ENCODE results near the gene TCF19.

Gene TCF19, protein sequence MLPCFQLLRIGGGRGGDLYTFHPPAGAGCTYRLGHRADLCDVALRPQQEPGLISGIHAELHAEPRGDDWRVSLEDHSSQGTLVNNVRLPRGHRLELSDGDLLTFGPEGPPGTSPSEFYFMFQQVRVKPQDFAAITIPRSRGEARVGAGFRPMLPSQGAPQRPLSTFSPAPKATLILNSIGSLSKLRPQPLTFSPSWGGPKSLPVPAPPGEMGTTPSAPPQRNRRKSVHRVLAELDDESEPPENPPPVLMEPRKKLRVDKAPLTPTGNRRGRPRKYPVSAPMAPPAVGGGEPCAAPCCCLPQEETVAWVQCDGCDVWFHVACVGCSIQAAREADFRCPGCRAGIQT

DNA sequence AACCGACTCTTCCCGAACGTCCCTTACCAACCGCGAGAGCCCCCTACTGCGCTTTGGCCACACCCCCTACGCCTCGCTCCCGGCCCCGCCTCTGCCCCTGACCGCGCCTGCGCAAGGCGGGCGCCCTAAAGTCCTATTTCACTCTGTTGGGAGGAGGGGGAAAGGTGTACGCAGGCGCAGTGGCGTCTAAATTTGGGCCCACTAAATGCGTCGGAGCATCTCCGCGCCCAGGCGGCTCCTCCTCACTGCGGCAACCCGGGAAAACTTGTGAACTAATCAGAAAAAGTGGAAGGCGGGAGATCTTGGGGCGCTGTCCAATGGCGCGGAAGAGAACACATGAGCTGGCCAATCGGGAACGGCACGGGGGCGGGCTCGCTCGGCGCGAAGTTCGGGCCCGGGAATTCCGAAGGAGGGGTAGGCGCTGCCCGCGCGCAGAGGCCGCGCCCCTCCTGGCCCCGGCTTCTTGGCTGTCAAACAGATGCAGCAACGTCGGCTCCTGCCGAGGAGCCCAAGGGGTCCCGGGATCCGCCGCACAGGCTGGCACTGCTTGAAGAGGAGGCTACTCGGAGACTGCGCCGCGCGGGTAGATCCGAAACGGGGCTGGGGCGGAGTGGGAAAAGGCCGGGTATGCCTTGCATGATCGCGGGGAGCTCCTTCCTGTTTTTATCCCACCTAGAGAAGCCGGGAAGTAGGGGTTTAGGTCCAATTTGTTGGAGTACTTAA lies at the start of gene TCF19:
Gene TCF19, plus strand, starts transcription at position 450 of the 723 bp plus-strand sequence. CDS start 881 bp downstream, outside the sequence.
- DNase-seq = peak; percentile 99

DNA sequence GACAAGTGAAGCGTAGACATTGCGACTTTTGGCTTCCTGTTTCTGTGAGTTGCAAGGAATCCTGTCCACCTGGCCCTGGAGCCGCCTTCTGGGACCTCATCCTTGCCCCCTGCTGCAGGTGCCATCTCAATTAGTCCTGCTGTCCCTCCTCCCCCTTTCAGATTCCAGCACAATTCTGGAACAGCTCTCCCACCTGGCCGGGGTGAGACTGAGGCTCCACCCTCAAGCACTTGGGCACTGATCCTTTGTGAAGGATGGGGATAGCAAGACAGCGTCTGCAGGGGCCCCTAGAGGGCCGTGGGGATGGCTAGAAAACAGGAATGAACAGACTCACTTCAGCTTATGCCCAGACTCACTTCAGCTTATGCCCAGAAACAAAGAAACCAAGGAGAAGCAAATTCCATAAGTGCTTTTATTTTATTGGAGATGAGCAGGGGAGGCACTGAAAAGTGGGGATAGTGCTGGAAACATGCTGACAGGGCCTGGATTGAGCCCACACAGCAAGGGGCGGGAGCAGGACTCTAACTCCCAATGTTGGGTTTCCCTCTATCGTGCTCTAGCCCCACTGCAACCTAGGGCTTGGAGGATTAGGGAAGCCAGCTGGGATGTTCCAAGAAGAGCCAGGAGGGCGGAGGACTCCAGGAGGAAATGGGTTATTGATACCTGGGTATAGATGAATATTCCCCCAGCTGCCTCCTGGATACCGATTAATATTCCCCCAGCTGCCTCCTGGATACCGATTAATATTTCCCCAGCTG lies 47.4 kb upstream of the TCF19 start:
- no peak for DNase-seq

DNA sequence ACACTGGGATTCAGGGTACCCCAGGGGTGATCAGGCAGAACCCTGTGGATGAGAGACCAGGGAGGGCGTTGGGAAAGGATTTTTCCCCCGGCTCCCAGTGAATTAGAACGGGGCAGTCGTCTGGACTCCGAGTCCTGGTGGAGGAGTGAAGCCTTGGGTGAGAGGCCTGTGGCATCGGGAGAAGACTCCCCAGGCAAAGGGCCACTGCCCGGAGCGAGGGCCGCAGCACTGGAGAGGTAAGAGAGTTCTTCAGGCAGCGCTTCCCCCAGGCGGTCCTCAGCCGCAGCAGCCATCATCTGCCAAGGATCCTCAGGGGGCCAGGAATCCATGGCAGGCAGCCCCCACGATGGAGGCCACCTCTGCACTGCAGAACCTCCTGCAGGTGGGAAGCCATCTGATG lies 46.7 kb upstream of the TCF19 start:
- DNase-seq = no peak

DNA sequence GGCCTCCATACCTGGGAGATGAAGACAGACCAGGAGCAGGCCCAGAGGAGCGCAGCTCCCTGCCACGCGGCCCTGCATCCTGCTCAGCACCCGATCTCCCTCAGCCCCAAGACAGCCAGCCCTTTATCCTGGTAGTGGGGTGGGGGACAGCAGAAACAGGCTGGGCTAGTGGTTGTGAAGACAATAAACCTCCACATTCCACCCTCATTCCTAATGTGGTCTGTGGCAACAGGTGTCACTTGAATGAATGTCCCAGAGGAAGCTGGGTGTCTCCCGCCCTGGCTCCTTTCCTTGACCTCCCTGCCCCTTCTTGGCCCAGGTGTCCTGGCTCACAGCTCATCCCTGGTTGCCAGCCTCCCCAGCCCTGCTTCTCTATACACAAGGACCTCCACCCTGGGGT lies 45.9 kb upstream of the TCF19 start, which contains the start of gene C6orf15:
Gene C6orf15, minus strand, starts transcription at position 98 of the 400 bp plus-strand sequence. Its CDS starts 20 bp downstream, at position 78.
- no peak for DNase-seq

DNA sequence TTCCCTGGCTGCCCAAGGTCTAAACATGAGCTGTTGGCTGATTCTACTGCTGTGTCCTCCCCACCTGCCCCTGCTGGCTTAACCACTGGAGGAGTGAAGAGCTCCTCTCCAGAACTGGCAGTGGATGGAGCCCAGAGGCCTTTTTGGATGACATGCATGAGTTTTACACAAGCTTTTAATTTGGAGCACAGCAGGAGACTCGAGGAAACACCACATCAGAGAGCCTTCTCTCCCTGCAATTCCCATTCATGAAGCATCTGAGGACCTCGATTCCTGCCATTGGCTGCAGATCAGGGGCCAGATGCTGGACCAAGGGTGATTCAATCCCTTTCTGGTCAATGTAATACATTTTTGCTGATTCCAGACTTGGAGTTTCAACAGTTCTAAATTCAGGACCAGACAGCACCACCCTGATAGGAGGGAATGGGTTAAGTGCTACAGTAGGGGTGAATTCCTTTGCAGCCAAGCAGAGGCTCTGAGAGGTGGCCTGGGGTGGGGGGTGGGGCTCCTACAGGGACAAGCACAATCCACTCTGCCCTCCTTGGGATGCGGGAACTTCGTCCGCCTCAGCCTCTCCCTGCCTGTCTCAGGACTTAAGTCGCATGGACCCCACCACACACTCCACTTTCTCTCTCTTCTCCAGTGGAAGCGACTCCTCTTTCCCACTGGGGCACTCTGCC lies 44.4 kb upstream of the TCF19 start:
- DNase-seq = peak in 1 of 2 experiments; percentile 36

DNA sequence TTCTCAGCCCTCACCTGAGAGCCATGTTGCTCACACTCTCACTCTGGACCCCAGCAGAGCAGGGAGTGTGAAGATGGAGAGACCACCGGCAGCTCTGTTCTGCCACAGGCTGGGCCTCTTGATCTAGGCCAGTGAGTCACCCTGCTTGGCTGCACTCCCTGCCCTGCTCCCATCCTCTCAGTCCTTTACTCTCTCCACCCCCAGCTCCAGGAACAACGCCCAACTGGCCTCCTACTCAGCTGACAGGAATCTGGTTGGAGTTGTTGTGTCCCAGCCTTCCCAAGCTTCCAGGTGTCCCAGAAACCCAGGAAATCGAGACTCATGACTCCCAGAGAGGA lies 43.9 kb upstream of the TCF19 start, which contains the start of gene PSORS1C1:
Gene PSORS1C1, plus strand, starts transcription at position 260 of the 338 bp plus-strand sequence. CDS start 14,833 bp downstream, outside the sequence.
- peak in 1 of 2 experiments; percentile 49 for DNase-seq

DNA sequence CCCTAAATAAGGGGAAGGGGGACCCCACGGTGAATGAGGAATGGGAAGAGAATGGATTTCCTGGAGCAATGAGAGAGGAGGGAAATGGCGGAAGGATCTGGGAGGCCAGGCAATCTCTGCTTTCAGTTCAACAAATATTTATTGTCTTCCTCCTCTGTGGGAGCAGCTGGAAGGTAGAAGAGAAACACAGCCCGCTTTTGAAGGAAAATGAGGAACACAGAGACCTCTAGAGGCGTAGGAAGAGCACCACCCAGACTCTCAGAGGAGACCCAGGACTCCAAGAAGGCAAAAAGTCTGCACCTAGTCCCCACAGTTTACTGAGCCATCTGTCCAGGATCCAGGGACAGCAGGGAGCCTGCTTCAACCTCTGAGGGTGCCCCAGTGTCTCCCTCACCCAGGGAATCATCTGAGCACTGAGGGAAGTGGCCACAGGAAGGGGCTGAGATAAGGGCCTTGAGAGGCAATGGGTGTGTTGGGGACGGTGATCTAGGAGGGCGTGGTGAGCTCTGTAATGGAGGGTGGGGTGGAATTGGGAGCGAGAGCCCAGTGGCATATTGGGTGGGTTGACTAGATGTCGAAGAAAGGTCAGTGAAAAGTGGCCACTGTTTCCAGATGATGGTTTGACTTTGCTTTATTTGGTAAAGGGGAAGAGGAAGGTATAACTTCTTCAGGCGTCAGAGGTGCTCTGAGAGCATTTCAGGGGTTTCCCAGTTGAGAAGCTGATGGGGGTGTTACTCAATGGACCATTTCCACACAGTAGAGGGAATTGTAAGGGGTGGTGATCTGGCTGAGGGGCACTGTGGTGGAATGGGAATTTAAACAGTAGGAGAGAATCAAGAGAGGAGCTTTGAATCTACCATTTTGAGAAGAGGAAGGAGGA lies 43.2 kb upstream of the TCF19 start:
- no peak for DNase-seq

DNA sequence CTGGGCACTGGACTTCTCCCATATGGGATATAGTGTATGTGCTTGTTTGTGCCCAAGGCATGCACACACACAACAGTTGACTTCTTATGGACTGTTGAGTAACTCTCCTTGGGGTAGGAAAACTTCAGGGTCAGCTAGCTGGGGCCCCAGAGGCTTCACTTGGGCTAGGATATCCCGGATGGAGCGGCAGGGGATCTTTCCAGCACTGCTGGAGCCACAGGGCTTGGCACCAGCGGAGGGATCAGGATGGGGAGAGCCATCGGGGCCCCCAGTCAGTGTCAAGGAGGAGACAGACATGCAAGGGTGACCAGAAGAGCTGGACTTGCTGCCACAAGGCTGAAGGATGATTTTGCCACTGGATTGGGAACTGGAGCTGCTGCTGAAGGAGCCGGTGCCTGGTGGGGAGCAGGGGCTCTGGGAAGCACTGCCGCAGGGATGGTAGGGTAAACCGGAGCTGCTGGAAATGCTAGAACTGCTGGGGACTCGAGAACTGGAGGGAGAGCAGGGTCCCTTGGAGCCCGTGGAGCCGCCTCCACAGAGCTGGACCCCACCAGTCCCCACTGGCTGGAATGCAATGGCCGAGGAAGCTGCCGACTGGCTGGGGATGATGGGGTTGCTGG lies 42.3 kb upstream of the TCF19 start:
- no peak for DNase-seq

DNA sequence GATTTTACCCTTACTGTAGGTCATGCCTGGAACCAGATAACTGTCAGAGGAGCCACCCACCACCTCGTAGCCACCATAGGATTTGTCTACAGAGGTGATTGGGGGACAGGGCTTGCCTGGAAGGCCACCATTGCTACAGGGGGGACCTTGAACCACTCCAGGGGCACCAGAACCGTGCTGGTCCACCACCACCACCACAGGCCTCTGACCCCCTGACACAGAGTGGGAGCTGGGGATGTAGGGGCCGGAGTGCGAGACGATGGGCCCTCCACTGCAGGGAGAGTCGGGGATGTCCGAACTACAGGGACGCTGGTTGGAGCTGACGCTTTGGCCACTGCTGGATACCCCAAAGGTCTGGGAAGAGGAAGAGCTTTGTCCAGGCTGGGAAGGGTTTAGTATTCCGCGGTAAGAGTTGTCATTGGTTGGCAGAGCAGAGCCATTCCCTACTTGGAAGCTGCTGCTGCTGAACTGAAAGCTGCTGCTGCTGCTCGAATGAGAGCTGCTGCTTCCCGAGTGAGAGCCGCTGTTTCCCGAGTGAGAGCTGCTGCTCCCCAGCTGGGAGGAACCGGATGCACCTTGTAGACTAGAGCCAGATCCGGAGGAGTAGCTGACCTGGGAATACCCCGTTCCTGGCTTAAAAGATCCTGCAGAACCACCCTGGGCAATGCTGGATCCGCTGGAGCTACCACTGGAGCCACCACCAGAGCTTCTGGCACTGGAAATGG lies 41.6 kb upstream of the TCF19 start:
- no peak for DNase-seq

DNA sequence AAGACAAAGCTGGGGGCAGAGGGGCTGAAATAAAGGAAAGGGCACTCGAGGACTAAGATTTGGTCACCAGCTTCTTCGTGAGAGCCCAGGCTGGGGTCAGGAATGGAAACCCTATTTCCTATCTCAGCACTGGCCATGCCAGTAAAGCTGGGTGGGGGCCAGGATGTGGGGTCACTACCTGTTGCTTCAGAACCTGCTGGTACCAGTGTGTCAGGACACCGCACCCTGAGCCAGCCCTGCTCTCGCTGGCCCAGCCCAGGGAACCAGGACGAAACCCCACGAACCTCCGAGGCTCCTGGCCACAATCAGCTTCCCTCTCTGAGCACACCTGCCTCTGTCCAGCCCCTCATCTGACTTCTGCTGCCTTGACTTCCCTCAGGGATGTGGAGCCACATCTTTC lies 40.2 kb upstream of the TCF19 start:
- DNase-seq = no peak

DNA sequence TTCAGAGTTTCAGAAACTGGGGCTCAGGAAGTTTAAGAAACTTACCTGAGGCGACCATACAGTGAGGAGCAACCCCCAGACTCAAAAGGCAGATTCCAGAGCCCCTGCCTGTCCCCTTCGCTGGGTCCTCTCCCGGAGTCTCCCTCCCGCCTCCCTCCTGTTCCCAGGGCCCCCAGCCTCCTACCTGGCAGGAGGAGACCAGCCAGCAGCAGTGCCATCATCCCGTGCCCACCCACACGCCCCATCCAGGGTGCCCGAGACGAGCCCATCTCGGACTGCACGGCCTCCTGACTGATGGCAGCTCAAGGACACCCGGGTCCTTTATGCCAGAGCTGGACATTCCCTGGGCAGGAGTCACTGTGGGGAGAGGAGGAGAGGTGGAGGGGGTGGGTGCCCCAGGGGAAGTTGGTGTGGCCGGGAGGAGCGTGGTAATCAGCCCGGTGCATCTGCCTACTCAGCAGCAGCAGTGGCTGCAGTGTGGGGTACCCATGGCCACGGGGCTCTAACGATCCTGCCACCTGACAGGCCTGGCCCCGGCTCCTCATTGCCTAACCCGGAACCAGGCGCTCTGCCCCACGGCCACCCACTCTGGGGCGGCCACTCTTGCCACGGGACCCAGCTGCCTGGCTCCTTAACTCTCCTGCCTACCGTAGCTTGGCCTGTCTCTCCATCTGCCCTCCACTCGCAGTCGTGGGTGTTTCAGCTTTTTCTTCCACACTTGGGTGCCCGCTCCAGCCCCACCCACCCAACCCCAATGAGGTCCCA lies 38.1 kb upstream of the TCF19 start, which contains the start of gene CDSN:
Gene CDSN, minus strand, starts transcription at position 296 of the 765 bp plus-strand sequence. Its CDS starts 27 bp downstream, at position 269.
- DNase-seq = no peak

DNA sequence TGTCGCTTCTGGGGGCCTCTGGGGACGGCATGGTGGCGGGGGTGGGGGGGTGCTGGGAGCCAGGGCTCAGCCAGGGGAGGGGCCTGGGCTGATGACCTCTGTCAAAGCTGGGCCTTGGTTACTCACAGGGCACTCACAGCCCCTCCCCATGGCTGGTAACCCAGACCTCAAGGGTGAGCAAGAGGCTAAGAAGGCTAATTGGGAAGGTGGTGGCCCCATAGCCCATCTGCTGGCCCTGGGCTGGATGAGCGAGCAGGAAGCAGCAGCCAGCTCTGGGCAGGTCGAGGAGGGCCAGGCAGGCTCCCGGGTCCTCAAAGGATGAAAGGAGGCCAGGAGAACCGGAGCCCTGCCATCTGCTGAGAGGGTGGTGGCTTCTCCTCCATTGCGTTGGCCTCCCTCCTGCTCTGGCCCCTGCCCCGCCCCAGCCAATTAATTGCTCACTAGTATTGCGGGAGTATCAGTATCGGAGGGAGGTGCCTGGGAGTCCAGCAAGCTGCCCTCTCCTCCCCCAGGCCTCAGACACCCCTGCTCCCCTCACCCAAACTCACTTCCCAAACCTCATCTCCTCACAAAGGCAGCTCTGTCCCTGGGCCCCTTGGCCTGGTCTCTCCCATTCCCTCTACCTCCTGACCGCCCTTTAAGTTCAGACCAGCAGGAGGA lies 37.1 kb upstream of the TCF19 start:
- DNase-seq = no peak

DNA sequence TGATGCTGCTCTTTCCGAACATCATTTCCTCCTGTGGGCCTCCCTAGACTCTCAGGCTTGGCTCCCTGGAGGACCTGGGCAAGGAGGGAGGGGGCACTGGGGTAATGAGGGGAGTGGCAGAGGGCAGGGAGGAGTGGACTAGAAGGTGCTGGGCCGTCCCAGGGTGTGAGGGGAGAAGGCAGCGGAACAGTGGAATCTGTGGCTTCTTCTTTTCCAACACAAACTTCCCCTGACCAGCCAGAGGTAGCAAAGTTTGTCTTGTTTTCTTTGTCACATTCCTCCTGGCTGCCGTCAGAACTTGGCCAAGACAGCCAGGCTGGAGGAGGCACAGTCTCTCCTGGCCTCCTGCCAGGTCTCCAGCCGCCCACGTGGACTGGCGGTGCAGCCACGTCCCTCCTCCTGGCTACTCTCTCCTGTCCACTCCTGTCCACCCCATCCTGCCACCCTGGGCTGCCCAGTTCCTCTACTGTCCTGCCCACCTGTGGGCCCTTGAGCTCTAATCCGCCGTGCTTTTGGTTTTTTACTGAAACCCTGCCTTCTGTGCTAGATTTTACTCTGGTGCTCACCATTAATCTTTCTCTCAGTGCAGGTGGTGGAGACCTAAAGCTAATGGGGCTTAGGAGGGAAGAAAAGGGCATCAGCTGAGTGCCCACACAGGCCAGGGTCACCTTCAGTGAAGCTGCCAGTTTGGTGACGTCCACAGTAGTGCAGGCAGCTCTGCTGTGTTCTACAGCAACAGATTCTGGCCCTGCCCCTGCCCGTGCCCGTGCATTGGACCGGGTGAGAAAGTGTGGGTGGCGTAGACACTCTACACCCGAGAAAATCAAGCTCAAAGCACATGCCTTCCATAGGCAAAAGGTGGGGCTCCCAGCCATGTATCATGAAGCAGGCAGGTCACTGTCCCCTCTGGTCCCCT lies 35.3 kb upstream of the TCF19 start:
- no peak for DNase-seq

DNA sequence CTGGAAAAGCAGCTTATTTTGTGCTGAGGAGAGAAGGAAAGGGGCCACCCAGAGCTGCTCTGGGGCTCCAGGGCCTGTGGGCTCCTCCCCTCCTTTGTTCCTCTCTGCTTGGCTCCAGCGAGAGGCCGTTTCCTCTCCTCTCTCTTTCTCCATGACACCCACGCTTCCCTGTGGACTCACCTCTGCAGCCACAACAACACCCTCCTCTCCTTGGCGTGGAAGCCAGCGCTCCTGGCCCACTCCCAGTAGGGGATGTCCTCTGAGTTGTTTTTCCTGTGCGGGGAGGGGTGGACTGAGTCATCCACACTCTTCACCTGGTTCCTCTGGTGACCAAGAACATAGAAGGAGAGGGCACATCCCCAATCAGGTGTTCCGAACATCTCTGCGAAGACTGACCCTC lies 33.2 kb upstream of the TCF19 start:
- no peak for DNase-seq

DNA sequence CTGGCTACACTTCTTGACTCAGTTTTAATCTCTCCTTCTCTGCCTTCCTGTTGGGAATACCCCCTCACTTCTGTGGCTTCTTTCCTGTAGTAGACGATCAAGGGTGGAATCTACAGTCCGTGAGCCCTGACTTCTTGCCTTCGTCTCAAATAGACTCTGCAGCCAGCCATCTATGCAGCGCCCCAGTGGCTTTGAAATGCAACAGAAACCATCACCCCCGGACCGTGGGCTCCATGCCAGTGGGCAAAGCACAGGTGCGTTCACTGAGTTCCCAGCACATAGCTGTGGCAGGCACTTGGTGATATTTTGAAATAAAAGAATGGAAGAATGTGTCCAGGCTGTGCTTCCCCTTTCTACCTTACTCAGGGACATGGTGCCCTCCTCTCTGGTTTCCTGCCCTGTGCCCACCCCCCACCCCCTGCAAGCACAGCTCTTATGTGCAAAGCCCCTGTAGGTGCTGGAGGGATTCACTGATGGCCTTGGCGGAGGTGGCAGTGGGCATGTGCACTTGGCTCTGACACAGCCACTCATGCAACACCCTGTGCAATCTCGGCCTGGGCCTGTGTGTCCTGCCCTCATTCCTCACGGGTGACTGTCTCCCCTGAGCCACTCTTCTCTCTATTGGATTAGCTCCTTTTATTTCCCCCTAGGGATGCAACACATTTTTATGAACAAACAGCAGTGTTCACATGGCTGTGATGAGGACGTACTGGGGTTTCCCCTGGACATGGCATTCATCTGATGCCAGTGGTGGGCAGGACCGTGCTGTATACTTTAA lies 32.6 kb upstream of the TCF19 start:
- no peak for DNase-seq

DNA sequence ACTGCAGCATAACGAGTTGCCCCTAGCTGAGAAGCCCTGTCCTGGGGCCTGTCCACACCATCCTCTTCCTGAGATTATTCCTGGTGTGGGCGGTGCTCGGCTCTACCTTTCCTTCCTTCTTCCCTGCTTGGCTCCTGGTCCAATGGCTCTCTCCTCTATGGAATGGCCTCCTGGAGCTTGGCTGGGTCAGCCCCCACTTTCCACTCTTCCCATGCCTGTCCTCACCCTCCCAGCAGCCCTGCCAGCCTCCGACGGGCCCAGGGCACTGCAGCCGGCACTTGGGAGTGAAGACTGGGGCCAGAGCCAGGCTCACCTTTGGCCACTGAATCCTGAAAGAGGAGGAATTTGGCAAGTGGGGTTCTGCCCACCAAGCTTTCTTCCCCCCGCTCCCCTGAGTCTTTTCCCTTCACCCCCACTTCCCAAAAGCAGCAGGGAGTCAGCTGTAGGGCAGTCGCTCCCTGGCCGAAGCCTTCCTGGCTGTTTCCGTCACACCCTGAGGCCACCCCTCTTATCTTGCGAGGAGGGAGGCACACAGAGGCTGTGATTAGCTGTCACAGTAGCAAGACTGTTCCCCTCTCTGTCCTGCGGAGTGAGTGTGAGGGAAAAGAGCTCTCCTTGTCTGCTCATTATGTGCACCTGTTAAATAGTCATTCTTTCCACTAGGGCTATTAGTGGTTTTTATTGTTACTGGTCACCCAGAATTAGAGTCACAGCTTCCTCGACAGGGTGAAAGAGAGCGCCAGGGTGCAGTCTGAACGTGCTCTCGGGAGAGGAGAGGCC lies 31.8 kb upstream of the TCF19 start:
- no peak for DNase-seq
